GM12874 (cell line): ENCODE measurements around the gene DIP2B.

Source experiments
- CTCF ChIP-seq: IDR thresholded peaks from 2 replicates; pipeline ENCODE4 v1.5.1; 2011; ENCODE audit warnings: low read depth, mild to moderate bottlenecking, control low read depth, low read length, moderate library complexity; ENCODE audit not compliant: insufficient read depth

Gene DIP2B

GRCh38 chr12:50600364-50600763 is 95.6 kb downstream of the DIP2B start:
- TF ChIP-seq CTCF, result no peak

- TF ChIP-seq CTCF, result no peak
These were observed 99.2 kb downstream of the DIP2B start for GRCh38 chr12:50603817-50604639.

GRCh38 chr12:50604640-50604920 is 99.8 kb downstream of the DIP2B start:
- no peak for TF ChIP-seq CTCF

GRCh38 chr12:50606675-50607375 is 102.0 kb downstream of the DIP2B start:
- no peak for TF ChIP-seq CTCF

GRCh38 chr12:50609292-50609874 is 104.6 kb downstream of the DIP2B start:
- no peak for TF ChIP-seq CTCF

- TF ChIP-seq CTCF, result no peak
These were observed 105.4 kb downstream of the DIP2B start for GRCh38 chr12:50610171-50610570.

- no peak for TF ChIP-seq CTCF
These were observed 106.4 kb downstream of the DIP2B start for GRCh38 chr12:50611021-50611744.
